LoVo (cell line): ENCODE data around the gene ZC3H10.
A peak's percentile ranks its signal among the peaks of the same experiment; 100 is the strongest.
"Not testable (repeated sequence)": the region's sequence is repeated elsewhere in the genome, so short reads cannot be mapped to it uniquely, and the experiment has no call there.

ENCODE experiments used
- DNase-seq: peaks from one replicate; pipeline ENCODE4 v3.0.0-alpha.2; 2016; ENCODE audit warnings: low spot score

Gene ZC3H10

GRCh38 chr12:56154818-56155217, 36.8 kb downstream of the ZC3H10 start:
- no peak for DNase-seq

GRCh38 chr12:56155256-56155845, 37.3 kb downstream of the ZC3H10 start:
- no peak for DNase-seq

- DNase-seq = not testable (repeated sequence)
These were observed 38.6 kb downstream of the ZC3H10 start for GRCh38 chr12:56156464-56157200.

GRCh38 chr12:56157201-56158028, 39.3 kb downstream of the ZC3H10 start:
- peak; percentile 88 for DNase-seq

DNA sequence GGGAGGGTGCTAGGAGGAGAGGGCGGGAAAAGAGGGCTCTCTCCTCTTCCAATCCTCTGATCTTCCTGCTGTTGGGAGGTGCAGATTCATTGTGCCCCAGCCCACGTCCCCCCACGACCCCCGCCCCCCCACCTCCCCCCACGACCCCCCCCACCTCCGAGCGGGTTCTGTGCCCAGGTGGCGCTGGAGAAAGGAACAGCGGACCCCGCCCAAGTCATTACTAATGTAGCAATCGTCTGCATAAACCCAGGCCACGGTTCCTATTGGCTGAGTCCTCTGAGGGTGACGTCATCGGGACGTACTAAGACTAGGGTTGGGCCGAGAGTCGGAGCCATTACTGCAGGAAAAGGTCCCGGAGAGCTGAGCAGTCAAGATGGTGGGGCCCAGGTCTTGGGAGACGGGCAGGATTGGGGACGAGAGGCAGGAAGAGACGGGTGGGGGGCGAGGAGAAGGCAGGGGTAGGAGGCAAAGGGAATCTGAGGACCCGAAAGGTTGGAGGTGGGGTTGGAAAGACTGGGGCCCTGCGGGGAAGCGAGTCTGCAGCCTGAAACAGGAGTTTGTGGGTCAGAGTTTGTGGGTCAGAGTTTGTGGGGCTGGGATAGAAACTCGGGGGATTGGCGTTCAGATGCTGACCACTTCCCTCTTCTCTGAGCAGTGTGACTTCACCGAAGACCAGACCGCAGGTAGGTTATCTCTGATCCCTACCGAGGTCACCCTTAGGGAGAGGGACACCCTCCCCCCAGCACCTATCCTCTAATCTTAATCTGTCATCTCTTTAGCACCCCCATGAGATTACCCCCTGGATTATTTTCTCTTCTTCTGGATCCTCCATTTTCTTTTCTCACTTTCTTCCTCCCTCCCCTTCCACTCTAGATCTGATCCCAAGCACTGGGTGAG, 40.2 kb downstream of the ZC3H10 start, which contains the start of gene MYL6:
MYL6 (plus strand) TSS at position 331 of the 897 bp plus-strand sequence; CDS start at position 374, 43 bp downstream.
- peak; percentile 100 for DNase-seq

DNA sequence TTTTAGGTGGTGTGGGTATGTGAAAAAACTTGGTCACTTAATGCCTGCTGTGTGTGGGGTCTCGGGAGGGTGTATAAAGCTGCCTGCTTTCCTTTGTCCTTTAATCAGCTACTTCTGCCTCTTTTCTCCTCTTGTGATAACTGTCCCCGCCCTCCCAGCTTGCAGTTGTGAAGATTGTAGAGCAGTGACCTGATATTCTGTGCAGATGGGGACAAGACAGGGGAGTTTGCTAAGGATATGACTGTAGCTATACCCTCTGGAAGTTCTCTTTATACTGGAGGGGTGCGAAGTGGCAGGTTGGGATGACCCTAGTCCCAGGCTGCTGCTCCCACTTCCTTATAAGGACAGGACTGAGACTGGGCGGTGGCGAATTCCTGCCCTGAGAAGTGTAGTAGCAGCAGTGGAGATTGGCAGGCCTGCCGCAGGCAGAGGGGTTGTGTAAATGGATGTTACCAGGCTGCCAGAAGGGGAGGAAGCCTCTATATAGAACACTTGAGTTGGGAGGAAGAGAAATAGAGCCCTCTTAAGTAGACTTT, 40.9 kb downstream of the ZC3H10 start:
- peak; percentile 76 for DNase-seq

DNA sequence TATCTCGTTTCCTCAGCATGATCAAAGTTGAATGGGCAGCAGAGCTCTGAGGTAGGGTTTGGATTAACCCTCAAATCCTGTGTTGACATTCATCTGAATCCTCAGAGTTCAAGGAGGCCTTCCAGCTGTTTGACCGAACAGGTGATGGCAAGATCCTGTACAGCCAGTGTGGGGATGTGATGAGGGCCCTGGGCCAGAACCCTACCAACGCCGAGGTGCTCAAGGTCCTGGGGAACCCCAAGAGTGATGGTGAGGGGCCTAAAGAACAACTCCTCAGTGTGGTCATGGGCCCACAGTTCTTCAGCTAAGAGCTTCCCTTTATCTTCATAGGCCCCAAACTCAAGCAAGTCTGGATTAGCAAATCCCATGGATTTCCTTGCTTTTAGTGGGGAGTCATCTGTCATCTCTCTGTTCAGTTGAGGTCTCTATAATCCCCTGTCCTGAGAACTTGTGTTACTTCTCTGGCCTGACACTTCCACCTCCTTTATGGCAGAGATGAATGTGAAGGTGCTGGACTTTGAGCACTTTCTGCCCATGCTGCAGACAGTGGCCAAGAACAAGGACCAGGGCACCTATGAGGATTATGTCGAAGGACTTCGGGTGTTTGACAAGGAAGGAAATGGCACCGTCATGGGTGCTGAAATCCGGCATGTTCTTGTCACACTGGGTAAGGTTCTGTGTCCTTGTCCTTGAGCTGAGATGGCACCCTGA, 41.6 kb downstream of the ZC3H10 start:
- no peak for DNase-seq

- DNase-seq = no peak
These were observed 42.2 kb downstream of the ZC3H10 start for GRCh38 chr12:56160193-56160763.

GRCh38 chr12:56160894-56161689, 43.0 kb downstream of the ZC3H10 start:
- DNase-seq = no peak

DNA sequence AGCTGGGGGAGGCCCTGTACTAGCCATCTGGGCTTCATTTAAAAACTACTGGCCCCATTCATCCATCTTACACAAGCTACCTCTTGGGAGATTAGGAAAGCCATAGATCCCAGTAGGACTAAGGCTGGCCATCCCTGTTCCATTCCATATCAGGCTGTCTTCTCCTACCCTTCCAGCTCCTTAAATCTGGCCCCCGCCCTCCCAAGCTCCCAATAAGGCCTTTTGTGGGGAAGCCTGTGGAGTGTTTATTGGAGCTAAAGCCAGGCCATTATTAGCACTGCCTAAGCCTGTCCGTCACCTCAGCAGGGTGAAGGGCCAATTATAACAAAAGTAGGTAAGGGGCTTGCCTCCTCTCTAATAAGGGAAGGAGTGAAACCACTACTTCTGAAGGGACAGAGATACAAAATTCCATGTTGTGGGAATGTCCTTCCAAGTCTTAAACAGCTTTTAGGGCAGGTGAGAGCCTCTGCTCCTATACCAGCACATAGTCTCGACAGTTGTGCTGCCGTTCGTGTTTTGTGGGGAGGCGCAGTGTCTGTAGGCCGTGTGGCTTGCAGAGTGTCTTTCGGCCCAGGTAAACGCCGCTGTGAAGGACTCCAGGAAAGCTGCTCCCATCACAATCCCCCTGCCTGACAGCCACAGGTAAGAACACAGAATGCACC, 43.8 kb downstream of the ZC3H10 start:
- no peak for DNase-seq

- DNase-seq = no peak
These were observed 44.6 kb downstream of the ZC3H10 start for GRCh38 chr12:56162468-56163290.

DNA sequence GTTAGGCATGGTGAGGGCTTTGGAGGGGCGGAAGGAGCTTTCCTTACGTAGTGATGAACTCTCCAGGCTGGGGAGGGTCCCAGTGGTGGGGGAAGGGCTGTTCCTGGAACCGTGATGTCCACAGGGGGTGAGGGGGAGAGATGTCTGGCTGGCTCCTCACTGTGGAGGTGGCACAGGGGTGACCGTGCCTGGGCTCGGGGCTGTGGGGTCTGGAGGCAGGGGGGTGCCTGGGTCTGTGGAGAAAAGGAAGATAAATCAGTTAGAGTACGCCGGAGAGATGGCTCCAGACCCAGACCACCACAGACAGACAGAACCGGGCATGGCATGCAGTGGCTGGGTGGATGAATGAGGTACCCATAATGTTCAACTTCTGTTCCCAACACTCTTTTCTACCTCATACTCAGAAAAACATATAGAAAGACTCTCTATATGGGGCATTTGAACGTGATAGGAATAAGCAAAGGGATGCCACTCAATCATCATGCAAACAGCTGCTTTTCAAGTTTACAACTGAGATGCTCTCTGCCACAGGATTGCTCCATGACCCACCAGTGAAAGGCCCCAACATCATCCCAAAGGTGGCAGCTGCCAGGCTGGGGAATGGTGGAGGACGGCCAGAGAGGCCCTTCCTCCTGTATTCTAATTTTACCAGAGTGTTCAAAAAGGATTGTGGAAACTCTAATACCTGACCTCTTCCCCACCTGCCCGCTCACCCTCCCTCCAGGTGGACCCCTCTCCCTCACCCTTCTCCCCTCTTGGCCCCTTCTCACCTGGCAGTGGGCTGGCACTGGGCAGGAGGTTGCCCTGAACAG, 45.7 kb downstream of the ZC3H10 start:
- DNase-seq = no peak

GRCh38 chr12:56164345-56164729, 46.3 kb downstream of the ZC3H10 start:
- DNase-seq = no peak

DNA sequence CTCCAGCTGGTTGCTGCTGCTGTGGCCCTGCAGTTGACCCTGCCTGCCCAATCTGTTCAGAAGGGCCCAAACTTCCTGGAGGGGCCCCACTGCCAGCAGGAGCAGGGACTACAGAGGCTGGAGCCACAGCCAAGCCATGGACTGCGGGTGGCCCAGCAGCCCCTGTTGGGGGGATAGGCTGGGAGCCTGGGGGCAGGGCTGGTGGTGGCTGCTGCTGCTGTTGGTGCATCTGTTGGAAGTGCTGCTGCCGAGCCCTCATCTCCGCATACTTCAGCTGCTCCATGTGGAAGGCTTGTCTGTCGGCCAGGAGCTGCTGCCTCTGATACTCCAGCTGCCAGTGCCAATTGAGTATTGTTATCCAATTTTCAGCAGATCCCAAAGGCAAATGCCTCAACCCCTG, 47.3 kb downstream of the ZC3H10 start:
- DNase-seq = no peak

DNA sequence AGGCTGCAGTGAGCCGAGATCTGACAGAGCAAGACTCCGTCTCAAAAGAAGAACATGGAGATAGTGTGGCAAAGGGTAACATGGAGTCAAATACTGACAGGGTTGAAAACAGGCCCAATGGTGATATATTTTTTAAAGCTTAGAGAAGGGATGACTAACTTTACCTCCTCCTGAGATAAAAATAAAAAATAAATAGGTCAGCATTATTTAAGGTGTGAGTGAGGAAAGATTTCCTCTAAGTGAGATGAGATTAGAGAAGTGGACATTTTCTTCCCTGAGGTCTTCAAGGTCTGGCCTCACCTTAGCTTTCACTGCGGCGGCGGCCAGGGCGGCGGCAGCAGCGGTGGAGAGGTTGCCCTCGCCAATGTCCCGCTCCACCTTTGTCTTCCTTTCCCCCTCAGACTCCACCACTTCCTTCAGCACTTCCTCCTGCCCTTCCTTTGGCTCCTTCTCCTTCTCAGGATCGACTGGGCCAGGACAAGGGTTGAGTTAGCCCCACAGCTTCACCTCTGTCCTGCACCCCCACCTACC, 51.2 kb downstream of the ZC3H10 start:
- DNase-seq = no peak

DNA sequence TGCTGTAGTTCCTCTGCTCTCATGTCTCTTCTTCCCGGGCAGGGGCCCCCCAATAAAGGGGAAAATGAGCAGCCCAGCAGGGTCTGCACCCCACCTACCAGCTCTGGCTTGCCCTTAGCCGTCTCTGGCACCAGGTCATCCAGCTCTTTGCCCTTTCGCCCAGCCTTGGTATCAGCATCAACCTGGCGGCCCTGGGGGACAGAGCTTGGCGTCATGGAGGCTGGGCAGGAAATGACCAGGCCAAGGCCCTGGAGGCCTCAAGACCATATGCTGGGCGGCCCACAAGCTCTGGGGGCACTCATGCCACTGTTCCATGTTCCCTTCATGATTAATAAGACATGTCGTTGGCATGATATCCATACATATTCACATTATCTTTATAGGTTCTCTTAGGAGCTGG, 54.8 kb downstream of the ZC3H10 start:
- no peak for DNase-seq
